Inferior parietal cortex (tissue), 1 donor: Measurements from ENCODE around the gene GLRX2.

Experiments used
- DNase-seq: peaks from one replicate; pipeline ENCODE4 v3.0.0-alpha.2; 2016; ENCODE audit errors: extremely low spot score

The GLRX2 gene

GRCh38 chr1:193111641-193112090 lies 6.5 kb upstream of the GLRX2 start:
- DNase-seq, result no peak

- DNase-seq, result no peak
Measured at GRCh38 chr1:193110864-193111263, 5.7 kb upstream of the GLRX2 start.

GRCh38 chr1:193110246-193110645 lies 5.0 kb upstream of the GLRX2 start:
- no peak for DNase-seq

GRCh38 chr1:193109619-193110018 lies 4.4 kb upstream of the GLRX2 start:
- DNase-seq, result no peak

- DNase-seq, result no peak
Measured at GRCh38 chr1:193108471-193108870, 3.3 kb upstream of the GLRX2 start.

- DNase-seq, result no peak
Measured at GRCh38 chr1:193105821-193106177, 585 bp upstream of the GLRX2 start.

- DNase-seq, result peak; percentile 69
Measured at GRCh38 chr1:193104502-193104906, 710 bp downstream of the GLRX2 start.

GRCh38 chr1:193103759-193104501 lies 1.3 kb downstream of the GLRX2 start:
- DNase-seq, result peak; percentile 17

- DNase-seq, result no peak
Measured at GRCh38 chr1:193102662-193103061, 2.6 kb downstream of the GLRX2 start.

GRCh38 chr1:193094112-193094511 lies 11.1 kb downstream of the GLRX2 start:
- no peak for DNase-seq

- no peak for DNase-seq
Measured at GRCh38 chr1:193090865-193091264, 14.3 kb downstream of the GLRX2 start.

- no peak for DNase-seq
Measured at GRCh38 chr1:193087893-193088292, 17.3 kb downstream of the GLRX2 start.

- DNase-seq, result no peak
Measured at GRCh38 chr1:193086342-193086741, 18.9 kb downstream of the GLRX2 start.

- DNase-seq, result no peak
Measured at GRCh38 chr1:193085263-193085662, 20.0 kb downstream of the GLRX2 start.

GRCh38 chr1:193083365-193084088 lies 21.7 kb downstream of the GLRX2 start:
- DNase-seq, result no peak

- no peak for DNase-seq
Measured at GRCh38 chr1:193079187-193079586, 26.0 kb downstream of the GLRX2 start.

GRCh38 chr1:193077991-193078390 lies 27.2 kb downstream of the GLRX2 start:
- no peak for DNase-seq

GRCh38 chr1:193070942-193071341 lies 34.3 kb downstream of the GLRX2 start:
- DNase-seq, result no peak

- no peak for DNase-seq
Measured at GRCh38 chr1:193070386-193070753, 34.8 kb downstream of the GLRX2 start.

GRCh38 chr1:193069748-193070385 lies 35.3 kb downstream of the GLRX2 start:
- DNase-seq, result no peak

GRCh38 chr1:193068013-193068412 lies 37.2 kb downstream of the GLRX2 start:
- DNase-seq, result no peak

- DNase-seq, result no peak
Measured at GRCh38 chr1:193066606-193067005, 38.6 kb downstream of the GLRX2 start.

GRCh38 chr1:193065954-193066353 lies 39.3 kb downstream of the GLRX2 start:
- no peak for DNase-seq
